NCI-H1930 (cell line): ENCODE measurements around the gene HIVEP3.
A peak's percentile ranks its signal among the peaks of the same experiment; 100 is the strongest.

Experiments
- DNase-seq, 2 experiments: peaks; one replicate each; lab custom pipeline; 2025; lab: John Stamatoyannopoulos, UW

HIVEP3 gene

DNA sequence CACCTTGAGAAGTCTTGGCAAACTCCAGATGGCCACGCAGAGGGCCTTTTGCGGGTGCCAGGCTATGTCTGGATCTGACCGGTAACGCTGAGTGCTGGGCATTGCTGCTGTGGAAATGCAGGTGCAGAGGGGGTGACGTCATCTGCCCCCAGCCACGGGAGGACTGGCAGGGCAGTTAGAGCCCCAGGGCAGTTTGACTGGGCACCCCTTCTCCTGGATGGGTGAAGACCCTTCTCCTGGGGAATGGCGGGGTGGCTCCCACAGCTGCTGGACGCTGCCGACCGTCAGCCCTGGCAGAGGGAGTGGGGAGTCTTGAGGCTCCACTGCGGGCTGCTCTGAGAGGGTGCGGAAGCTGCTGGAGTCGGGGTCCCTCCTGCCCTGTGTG, 421.7 kb downstream of the HIVEP3 start:
- DNase-seq, result no peak

DNA sequence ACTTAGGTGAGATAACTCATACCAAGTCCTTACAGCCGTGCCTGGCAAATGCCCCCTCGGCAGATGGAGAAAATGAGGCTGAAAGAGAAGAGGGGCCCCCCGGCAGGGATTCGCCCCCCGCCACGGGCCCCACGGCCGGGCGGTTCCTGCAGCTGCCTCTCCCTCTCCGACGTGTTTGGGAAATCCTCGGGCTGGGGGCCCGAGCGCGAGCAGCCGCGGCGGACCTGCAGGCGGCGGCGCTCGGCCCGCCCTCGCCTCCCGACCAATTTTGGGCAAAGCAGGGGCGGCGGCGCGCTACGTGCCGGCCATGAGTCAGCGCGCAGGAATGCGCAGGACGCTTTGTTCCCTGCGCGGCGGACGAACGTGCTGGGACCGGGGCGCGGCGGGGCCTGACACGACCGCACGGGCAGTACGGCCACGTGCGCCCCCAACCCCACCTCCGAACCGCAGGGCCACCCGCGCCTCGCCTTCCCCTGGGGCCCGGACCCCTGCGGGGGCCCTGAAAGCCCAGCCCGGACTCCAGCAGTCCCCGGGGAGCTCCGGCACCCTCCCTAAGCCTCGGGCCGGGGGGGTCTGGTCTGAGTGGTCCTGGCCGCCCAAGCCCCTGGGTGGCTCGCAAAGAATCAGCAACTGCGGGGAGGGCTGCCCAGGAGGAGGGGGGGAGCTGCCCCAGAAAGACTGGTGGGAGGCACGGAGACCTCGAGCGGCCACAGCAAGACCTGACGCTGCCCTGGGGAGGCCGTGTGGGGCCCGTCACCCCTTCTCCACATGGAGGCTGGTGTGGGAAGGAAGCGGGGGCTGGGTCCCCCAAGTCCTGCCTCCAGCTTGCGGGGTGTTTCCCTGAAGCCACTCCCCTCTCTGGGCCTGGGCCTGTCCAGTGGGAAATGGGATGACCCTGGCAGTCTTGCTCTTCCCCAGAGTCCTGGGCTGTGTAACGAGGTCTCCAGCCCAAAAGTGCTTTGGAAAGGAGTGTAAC, 422.4 kb downstream of the HIVEP3 start:
- peak; percentile 6 to 39 for DNase-seq

DNA sequence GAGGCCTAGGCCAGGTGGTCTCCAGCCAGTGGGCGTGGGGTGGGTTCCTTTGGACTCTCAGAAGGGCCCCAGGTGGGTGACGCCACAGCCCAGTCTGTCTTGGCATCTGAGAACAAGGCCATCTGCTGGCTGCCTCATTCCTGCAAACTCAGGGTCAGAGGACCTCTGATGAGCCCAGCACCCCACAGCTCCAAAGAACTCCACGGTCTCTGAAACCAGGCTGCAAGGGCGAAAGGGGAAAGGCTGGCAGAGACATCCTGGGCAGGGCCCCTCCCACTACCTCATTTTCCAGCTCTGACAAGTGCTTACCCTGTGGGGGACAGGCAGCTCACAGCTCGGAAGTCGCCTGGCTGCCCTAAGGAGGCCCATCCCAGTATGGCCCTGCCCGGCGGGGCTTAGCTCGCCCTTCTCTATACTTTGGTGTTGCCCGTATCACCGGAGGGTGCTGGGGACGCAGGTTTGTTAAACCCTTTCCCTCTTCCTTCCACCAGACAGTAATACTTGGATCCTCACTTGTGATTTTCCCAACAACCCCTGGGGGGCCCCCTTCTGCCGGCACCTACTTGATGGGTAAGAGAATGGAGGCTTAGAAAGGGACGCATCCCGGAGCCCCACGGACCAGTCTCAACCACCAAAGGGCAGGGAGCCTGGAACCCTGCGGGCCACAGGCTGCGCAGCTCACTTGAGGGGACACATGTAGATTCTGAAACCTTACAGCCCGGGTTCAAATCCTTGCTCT, 423.3 kb downstream of the HIVEP3 start:
- DNase-seq, result peak in 1 of 2 experiments; percentile 4

DNA sequence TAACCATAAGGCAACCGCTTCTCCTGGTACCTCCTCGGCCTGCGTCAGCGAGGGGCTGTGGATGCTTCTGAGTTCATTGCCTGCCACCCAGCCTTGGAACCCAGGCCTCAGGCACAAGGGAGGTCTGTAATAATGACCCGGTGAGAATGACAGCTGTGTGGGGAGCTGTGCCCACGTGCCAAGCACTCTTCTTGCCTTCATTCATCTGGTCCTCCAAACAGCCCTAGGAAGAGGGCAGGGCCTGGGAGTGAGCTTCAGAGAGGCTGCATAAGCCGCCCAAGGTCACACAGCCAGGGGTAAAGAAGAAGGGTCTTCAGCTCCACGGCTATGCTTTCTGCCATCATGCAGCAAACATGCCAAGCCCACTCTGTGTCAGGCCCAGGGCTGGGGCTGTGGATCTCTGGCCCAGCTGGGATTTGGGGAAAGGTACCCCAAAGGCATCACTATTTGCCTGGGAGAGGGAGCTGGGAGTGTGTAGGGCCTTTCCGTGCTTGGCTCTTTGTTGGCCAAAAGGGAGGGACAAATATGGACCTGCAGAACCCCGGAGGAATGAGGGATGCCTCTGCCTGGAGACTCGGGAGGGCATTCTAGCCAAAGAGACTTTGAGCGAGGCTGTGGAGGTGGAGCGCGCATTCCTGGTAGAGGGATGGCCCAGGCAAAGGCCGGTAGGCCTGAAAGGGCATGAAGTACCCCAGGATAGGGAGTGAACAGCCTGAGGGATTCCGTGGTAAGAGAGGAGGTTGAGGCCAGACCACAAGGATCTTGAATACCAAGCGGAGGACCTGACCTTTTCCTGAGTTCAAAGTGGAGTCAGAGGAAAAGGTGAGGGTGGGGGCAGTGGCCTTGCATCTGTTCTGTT, 424.1 kb downstream of the HIVEP3 start:
- DNase-seq, result no peak

DNA sequence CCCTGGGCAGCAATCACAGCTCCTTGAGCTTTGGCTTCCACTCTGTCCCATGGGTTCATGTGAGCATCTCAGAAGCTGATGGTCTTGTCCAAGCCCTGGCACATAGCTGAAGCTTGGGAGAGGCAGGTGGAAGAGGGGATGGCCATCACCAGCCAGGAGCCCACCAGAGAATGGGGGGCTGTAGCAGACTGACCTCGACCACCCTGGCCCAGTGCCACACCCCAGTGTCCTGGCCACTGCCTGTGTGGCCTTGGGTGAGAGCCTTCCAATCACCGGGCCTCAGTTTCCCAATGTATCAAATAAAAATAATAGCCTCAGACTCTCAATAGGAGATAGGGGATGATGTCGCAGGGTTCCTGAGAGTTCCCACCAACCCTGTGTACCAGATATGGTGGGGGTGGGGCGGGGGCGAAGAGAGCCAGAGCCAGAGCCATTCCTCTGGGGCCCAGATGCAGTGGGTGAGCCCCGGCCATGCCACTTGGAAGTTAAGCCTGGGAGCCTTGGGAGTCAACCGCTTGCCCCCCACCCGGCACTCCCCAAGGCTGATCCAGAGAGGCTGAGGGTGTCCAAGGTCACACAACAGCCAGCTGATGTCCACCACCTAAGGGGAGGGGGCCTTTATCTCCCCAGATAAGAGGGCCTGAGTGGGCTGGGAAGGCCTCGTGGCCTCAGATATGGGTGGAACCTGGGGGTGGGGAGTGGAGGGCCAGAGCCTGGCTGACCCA, 424.9 kb downstream of the HIVEP3 start:
- DNase-seq, result no peak

DNA sequence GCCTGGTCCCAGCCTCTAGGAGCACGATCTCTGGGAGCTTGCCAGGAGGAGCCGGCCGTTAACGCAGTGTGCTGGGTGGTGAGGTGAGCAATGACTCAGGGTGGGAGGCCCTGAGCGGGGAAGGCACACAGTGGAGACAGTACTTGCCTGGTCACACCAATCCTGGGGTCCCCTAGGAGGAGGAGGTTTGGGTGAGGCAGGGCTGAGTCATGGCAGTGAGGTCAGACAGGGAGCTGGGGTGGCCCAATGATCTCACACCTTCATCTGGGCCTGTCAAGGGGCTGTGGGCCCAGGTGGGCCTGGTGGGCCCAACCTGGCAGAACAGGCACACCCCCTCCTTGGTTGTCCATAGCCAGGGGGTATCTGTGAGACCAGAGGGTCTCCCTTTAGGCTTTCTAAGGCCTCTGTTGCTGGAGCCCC, 425.6 kb downstream of the HIVEP3 start:
- DNase-seq, result no peak

DNA sequence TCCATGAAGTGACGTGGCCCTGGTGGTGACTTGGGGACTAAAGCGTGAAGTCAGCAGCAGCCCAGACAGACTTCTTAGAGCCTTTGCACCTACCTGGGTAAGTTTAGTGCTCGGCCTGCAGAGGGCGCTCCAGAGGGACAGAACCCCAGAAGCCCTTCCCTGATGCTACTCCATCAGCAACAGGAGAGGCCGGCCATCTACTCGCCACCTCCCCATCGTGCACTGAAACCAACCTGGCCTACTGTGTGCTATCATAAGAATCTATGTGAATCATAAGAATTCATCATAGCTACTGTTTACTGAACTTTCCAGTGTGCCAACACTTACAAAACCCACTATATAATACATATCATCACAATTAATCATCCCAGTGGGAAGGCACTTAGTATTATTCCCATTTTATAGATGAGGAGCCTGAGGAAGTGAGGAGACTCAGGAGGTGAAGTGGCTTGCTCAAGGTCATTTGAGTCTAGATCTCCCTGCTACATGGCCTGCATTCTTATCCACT, 426.3 kb downstream of the HIVEP3 start:
- peak in 1 of 2 experiments; percentile 20 for DNase-seq

DNA sequence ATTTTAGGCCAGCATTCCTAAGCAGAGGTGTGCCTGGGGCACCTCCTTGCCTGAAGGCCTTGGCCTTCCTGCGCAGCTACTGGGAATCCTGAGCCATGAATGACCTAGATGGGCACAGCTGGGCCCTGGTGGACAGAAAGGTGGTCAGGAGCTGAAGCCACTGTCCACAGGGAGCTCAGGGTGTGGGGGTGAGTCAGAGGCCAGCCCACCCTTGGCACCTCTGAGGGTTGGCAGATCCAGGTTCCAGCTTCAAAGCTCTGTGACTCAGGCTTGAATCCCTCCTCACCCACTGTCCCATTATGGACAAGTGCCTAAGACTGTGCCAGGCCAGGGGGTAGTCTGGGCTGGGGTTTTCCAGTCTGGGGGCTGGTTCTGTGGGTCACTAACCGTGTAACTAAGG, 427.8 kb downstream of the HIVEP3 start:
- no peak for DNase-seq

DNA sequence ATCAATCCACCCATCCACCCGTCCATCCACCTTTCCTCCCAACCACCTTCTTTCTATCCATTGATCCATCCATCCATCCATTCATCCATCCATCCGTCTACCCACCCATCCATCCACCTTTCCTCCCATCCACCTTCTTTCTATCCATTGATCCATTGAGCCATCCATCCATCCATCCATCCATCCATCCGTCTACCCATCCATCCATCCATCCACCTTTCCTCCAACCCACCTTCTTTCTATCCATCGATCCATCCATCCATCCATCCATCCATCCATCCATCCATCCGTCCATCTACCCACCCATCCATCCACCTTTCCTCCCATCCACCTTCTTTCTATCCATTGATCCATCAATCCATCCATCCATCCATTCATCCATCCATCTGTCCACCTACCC, 429.2 kb downstream of the HIVEP3 start:
- no peak for DNase-seq

DNA sequence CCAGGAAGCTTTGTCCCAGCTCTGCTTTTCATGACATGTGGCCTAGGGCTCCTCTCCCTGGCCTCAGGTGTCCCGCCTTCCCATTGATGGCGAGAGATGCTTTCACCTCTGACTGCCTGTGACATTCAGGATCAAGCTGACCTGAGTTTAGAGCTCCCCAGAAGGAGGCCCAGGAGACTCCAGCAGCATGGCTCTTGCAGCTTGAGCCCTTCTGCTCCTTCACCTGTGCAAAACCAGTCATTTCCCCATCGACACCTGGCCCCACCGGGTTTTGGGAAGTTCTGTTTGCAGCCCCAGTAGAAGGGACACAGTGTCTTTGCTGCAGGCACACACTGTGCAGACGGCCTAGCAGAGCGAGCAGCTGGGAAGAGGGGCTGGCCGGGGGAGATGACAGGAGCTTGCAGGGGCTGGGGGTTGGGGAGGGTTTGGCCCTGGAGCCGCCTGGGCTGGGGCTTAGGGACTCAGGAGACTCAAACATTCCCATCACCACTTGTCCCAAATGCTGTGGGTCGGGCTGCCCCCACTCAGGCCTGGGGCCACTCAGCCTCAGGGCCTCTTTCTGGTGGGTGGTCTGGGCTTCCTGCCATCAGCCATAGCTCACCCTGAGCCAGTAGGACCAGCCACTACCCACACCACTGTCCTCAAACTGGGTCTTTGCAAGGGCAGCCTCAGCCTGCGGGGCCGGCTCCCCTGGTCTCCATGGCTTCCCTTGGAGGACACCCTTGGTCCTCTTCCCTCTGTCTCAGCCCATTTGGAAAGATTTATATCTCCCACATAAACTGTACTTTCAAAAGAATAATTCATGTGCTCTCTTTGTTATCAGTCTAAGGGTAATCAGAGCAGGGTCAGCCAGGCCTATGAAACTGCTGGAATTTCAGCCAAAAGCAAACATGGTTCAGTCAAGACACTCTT, 430.4 kb downstream of the HIVEP3 start:
- no peak for DNase-seq

DNA sequence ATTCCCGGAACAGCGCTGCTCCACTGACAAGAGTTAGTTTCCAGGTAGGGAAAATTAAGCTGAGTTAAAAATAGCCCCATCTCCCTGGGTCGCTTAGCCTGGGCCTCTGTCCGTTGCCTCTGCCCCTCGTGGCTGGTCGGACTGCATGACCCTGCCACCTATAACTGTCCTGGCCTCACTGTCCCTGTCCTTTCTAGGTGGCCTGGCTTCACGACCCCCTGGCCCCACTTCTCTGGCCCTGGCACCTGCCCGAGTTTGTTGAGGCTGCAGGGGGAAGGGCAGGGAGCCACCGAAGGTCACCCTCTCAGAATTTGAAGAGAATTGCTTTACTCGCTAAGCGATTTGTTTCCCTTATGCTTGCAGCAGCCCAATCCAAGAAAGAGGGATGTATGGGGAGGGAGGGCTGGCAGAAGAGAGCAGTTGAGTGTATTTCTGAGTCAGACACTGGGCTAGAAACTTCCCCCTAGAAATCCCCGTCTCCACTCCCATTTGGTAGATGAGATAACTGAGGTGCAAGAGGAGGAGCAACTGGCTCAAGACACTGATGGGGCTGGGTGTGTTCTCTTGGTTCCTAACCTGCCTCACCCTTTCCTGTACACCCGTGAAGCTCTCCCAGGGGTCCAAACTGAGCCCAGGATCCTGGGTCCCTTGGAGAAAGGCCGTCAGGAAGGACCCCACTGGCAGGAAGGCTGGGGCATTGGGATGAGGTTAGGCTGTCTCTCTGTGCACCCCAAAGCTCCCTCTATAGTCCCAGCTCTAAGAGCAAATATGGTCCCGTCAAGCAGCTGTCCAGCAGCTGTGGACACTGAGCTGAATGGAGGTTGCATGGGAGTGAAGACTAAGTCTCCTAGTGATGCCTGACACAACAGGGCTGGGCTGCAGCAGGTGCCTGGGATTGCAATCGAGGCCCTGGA, 431.3 kb downstream of the HIVEP3 start:
- no peak for DNase-seq

DNA sequence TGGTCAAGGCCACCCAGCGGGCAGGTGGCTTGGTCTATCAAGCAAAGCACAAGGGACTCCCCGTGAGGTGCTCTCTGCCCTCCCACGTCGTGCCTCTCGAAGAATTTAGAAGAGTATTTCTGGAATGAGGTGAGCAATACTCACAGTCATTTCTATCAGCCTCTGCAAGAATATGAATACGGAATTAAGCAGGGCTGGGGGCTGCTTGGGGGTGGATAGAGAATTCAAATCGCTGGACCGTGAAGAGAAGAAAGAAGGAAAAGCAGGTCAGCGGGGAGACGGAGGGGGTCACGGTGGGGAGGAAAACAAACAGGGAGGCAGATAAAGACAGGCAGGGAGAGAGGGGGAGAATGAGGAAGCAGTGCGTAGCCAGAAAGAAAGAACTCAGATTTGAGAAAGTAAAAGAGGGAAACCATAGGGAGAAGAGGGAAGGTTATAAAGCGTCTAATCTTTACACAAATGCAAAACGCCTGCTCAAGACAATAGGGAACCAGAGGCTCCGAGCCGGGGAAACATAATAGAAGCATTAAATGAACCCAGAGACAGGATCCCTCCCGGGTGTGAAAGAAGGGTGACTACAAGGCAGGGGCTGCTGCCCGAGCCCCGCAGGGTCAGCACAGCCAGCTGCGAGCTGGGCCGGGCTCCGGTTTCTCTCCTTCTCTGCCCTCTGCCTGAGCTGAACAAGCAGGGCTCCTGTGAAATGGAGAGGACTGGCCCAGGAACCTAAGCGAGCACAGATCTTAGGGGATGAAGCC, 432.2 kb downstream of the HIVEP3 start:
- no peak for DNase-seq

DNA sequence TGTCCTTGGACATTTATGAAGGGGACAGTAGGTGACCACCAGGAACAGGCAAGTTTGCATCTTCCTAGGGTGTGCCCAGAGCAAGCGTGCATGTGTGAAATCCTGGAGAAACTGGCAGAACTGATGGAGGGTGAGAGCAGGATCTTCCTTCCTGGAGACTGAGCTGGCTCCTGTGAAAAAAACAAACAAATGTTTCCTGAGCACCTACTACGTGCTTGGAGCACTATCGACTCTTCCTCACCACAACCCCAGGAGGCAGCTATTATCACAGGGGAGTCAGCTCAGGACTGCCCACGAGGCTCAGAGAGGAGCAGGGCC, 432.7 kb downstream of the HIVEP3 start:
- no peak for DNase-seq

DNA sequence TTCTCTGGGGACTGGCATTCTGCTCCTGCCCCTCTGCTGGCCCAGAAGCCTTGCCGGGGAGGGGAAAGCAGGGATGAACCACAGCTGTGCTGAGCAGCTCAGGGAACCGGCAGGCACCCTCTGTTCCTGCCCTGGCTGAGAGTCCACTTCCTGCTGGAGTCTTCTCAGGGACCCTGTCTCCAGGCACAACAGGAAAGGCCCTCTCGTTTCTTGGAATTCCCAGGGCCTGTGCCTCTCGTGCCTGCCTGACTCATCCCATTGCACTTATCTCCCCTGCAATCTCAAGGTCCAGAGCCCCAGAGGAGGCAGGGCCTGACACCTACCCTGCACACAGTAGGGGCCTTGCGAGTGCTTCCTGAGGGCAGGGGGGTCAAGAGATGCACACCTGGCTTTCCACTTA, 433.1 kb downstream of the HIVEP3 start:
- no peak for DNase-seq

DNA sequence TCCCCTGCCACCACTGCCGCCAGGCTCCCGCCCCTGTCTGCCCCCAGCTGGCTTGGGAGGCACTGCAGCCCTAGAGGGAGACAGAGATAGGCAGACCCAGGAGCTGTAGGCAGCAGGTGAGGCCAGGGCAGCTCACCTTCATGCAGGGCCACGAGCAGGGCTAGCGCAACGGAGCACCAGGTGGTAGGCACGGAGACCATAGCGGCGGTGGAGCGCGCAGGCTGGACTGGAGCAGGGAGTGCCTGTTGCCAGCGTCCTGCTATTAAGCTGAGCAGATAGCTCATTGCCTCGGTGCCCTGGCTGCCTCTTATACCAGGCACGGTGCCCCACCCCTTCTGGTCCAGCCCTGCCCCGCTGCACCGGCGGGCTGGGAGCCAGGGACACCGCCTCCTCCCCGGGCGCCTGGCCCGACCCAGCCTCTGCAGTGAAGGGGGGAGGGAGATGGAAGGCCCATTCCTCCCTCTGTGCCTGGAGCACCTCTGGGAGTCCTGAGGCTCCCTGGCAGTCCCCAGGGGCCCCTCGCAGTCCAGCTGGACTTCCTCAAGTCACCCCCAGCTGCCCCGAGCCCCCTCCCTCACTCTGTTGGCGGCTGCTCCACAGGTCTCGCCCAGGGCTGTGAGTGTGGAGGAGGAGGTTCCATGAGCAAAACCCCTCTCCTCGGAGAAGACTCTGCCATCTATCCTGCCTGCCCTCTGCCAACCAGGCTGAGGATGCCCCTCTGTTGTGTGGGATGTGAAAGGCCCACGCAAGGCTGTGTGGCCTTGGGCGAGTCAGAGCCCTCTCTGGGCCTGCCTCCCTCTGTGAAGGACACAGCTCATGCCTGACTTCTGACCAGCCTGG, 434.1 kb downstream of the HIVEP3 start, which contains the start of gene EDN2:
Gene EDN2 (minus strand): TSS at position 282 of the 840 bp plus-strand sequence. CDS start 82 bp downstream, at position 200.
- peak in 1 of 2 experiments; percentile 11 for DNase-seq

DNA sequence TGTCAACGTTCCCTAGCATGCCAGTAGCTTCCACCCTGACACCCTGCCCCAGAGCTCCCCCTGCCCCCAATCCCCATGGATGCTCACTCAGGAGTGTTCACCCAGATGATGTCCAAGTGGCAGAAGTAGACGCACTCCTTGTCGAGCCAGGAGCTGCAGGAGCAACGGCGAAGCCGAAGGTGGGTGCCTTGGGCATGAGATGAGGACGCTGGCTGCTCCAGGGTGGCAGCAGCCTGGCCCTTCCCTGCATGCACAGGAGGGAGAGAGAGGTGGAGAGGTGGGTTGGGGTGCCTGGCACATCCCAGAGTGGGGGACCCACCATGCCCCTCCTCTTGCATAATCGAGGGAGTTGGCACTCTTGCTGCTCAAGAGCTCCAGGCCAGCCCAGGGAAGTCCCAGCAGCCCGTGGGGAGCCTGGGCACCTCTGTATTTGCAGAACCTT, 434.7 kb downstream of the HIVEP3 start:
- DNase-seq, result no peak
